Psoas muscle (tissue), 8 donors: ENCODE measurements around the gene DEFB114. TPM values are rescaled to one million over a fixed set of nuclear protein-coding genes. Genes with fewer than 3 reads are reported as not detected.
"Not testable (repeated sequence)": the region's sequence is repeated elsewhere in the genome, so short reads cannot be mapped to it uniquely, and the experiment has no call there.

Experiments used
- ATAC-seq, 4 donors: fragments of 200-7000 bp; cut with Tn5 transposase; one replicate each; pipeline ENCODE4 v1.9.1; 2020; ENCODE audit warnings: moderate library complexity in 3 of 4, mild to moderate bottlenecking in 2 of 4
- DNase-seq, 2 donors: peaks; one replicate each; pipeline ENCODE4 v3.0.0-alpha.2; 2020
- H3K27ac ChIP-seq: fragments of 200-600 bp; one replicate; pipeline ENCODE4 v1.8.0; 2022
- H3K27me3 ChIP-seq, 3 donors: fragments of 200-600 bp in 1 of 3; one replicate each; pipeline versions ENCODE4 v1.6.1 to v1.8.0; 2013 to 2022; ENCODE audit warnings: low read length in 2 of 3, mild to moderate bottlenecking in 2 of 3, moderate library complexity in 1 of 3; ENCODE audit not compliant: insufficient read depth in 3 of 3
- H3K36me3 ChIP-seq, 2 donors: fragments of 200-600 bp in 1 of 2; one replicate each; pipeline versions ENCODE4 v1.6.1 to v1.8.0; 2013 to 2022; ENCODE audit warnings: low read depth in 1 of 2, mild to moderate bottlenecking in 1 of 2, moderate library complexity in 1 of 2; ENCODE audit not compliant: insufficient read depth in 1 of 2
- H3K4me1 ChIP-seq: fragments of 200-600 bp; one replicate; pipeline ENCODE4 v1.8.0; 2022
- H3K4me3 ChIP-seq: fragments of 200-600 bp; one replicate; pipeline ENCODE4 v1.8.0; 2022; ENCODE audit warnings: mild to moderate bottlenecking
- H3K9me3 ChIP-seq: fragments of 200-600 bp; one replicate; pipeline ENCODE4 v1.8.0; 2022
- CTCF ChIP-seq: fragments of 200-600 bp; IDR thresholded peaks from one replicate; pipeline ENCODE4 v1.8.0; 2022; ENCODE audit warnings: antibody characterized with exemption
- WGBS, 3 donors: extraction: QIAGEN DNeasy Blood & Tissue Kit; methylation state at CpG; one replicate each; pipeline versions ENCODE4 v1.1.6 to v1.1.7; 2013; 5-methylcytosine and 5-hydroxymethylcytosine counted together
- intact Hi-C, 2 donors: fragments of 100-400 bp; cut with DNase I; formaldehyde crosslinking; loops; one replicate each; pipeline versions ENCODE4 v1.11.0 to v1.14.2; 2022
- polyA plus RNA-seq, 3 donors: library from polyadenylated mRNA; stranded (reverse); fragments of 200-250 nt; gene quantifications; one replicate each; pipeline ENCODE4 v1.2.3, GENCODE V29; 2013
- total RNA-seq, 4 donors: library from RNA; stranded (reverse); fragmentation: NEBNext Ultra II Directional in 2 of 4; extraction: Animal tissue kit (Norgen Biotek cat#: 25700) in 2 of 4; gene quantifications; one replicate each; pipeline versions ENCODE4 v1.2.1 to v1.2.4, GENCODE V29; 2021 to 2023
- donor health status: healthy with polysubstance abuse.
- donor health status: DM: no; HTN: no; CAD: no; lungs with moderate emphysema.
- donor health status: Bipolar disorder and iron deficiency.
- donor health status: healthy.
- donor health status: DM: yes; HTN: yes; CAD: no.
- donor health status: DM: no; HTN: no; CAD: no.
- donor health status: DM: no; HTN: no; CAD: no.
- donor health status: DM: yes; HTN: yes; CAD: no.

Gene DEFB114
- total and polyA plus RNA-seq, 7 donors: not detected

GRCh38 chr6:49946835-49947234 is 17.1 kb downstream of the DEFB114 start:
- no peaks in the 10 kb centered on the region for H3K9me3 ChIP-seq
- DNase-seq (no peak), ATAC-seq (no peak)
- H3K4me3 ChIP-seq: no peak overlapping the region
- no peak overlapping the region for H3K27ac ChIP-seq
- 74 to 94% (median 90%) methylated on average over 2 of the region's 2 CpGs for WGBS, 3 donors
- no peak for TF ChIP-seq CTCF
- no peaks in the 10 kb centered on the region for H3K36me3 ChIP-seq
- intact Hi-C loops: no loop called here
- H3K27me3 ChIP-seq: no peaks in the 10 kb centered on the region
- H3K4me1 ChIP-seq: no peaks in the 10 kb centered on the region

GRCh38 chr6:49944068-49944467 is 19.9 kb downstream of the DEFB114 start:
- H3K36me3 ChIP-seq, H3K4me1 ChIP-seq, H3K9me3 ChIP-seq, H3K4me3 ChIP-seq, intact Hi-C loops, ATAC-seq, H3K27me3 ChIP-seq, H3K27ac ChIP-seq, DNase-seq: not testable (repeated sequence)
- 88 to 91% (median 89%) methylated on average over 3 of the region's 3 CpGs for WGBS, 3 donors

GRCh38 chr6:49939993-49940498 is 23.9 kb downstream of the DEFB114 start:
- H3K36me3 ChIP-seq: no peaks in the 10 kb centered on the region
- intact Hi-C loops: no loop called here
- H3K4me1 ChIP-seq: no peaks in the 10 kb centered on the region
- ATAC-seq (no peak), DNase-seq (no peak)
- H3K27me3 ChIP-seq: no peaks in the 10 kb centered on the region
- no peaks in the 10 kb centered on the region for H3K9me3 ChIP-seq
- H3K4me3 ChIP-seq: no peak overlapping the region
- WGBS, 3 donors: 81 to 90% (median 82%) methylated on average over 3 of the region's 3 CpGs
- no peak overlapping the region for H3K27ac ChIP-seq
- TF ChIP-seq CTCF: no peak

GRCh38 chr6:49937811-49938210 is 26.2 kb downstream of the DEFB114 start:
- DNase-seq (no peak), ATAC-seq (no peak)
- intact Hi-C loops: no loop called here
- H3K27ac ChIP-seq: no peak overlapping the region
- no peak for TF ChIP-seq CTCF
- H3K27me3 ChIP-seq: no peaks in the 10 kb centered on the region
- H3K4me1 ChIP-seq: no peaks in the 10 kb centered on the region
- H3K36me3 ChIP-seq: no peaks in the 10 kb centered on the region
- H3K9me3 ChIP-seq: no peaks in the 10 kb centered on the region
- H3K4me3 ChIP-seq: no peak overlapping the region

GRCh38 chr6:49937017-49937416 is 26.9 kb downstream of the DEFB114 start:
- Histone ChIP-seq H3K4me3 (no peak overlapping the region), H3K4me1 (no peaks in the 10 kb centered on the region), H3K9me3 (no peaks in the 10 kb centered on the region), H3K27me3 (no peaks in the 10 kb centered on the region), H3K36me3 (no peaks in the 10 kb centered on the region), H3K27ac (no peak overlapping the region)
- no peak for ATAC-seq
- WGBS, 3 donors: 37 to 48% (median 48%) methylated on average over 2 of the region's 2 CpGs
- DNase-seq: no peak
- intact Hi-C loops: no loop called here
- TF ChIP-seq CTCF: no peak
